ENCODE data around the gene SNX19.

The SNX19 gene

DNA sequence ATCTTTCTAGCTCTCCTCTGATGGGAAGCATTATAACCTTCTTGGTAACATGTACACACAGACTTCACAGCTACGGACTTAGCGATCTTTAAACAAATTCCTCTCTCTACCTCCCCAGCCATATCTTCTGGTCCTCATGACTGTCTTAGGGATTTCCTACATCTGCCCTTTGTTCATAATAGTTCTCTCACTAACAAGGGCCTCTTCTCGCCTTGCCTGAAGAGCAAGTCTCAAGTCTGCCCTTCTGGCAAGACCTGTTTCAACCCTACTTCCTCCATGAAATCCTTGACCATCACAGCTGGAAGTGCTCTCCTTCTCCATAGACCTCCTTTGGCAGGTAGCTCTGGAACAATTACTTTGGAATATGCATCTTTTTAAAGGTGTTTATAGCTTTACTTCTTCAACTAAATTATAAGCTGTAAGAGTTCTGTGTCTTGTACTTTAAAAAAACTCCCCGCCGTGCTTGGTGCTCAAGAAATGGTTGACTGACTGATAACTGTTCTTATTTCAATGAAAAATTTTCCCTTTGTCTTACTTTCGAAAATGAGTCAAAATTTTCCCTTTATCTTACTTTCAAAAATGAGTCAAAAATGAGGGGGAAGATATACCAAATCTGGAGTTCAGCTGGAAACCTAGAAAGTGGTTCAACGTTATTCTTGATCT is 34.7 kb downstream of the SNX19 start:
- TF ChIP-seq, protein P1, sequence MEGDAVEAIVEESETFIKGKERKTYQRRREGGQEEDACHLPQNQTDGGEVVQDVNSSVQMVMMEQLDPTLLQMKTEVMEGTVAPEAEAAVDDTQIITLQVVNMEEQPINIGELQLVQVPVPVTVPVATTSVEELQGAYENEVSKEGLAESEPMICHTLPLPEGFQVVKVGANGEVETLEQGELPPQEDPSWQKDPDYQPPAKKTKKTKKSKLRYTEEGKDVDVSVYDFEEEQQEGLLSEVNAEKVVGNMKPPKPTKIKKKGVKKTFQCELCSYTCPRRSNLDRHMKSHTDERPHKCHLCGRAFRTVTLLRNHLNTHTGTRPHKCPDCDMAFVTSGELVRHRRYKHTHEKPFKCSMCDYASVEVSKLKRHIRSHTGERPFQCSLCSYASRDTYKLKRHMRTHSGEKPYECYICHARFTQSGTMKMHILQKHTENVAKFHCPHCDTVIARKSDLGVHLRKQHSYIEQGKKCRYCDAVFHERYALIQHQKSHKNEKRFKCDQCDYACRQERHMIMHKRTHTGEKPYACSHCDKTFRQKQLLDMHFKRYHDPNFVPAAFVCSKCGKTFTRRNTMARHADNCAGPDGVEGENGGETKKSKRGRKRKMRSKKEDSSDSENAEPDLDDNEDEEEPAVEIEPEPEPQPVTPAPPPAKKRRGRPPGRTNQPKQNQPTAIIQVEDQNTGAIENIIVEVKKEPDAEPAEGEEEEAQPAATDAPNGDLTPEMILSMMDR (IDR thresholded peaks at IDR 0.05; ENCODE audit: low read depth, low read length) = no peak
- H3K4me3 ChIP-seq (ENCODE audit: low read depth, low read length) = no peak overlapping the region

GRCh38 chr11:130879836-130880235 is 36.4 kb downstream of the SNX19 start:
- TF ChIP-seq, protein P1 (IDR thresholded peaks at IDR 0.05; ENCODE audit: low read depth, low read length) = no peak
- H3K4me3 ChIP-seq (ENCODE audit: low read depth, low read length) = no peak overlapping the region

- TF ChIP-seq, protein P1 (IDR thresholded peaks at IDR 0.05; ENCODE audit: low read depth, low read length) = no peak
- H3K4me3 ChIP-seq (ENCODE audit: low read depth, low read length) = no peak overlapping the region
These were observed 39.1 kb downstream of the SNX19 start for GRCh38 chr11:130876931-130877915.

GRCh38 chr11:130876100-130876499 is 40.2 kb downstream of the SNX19 start:
- TF ChIP-seq, protein P1 (IDR thresholded peaks at IDR 0.05; ENCODE audit: low read depth, low read length) = no peak
- no peak overlapping the region for H3K4me3 ChIP-seq (ENCODE audit: low read depth, low read length)

- H3K4me3 ChIP-seq (ENCODE audit: low read depth, low read length) = no peak overlapping the region
- TF ChIP-seq, protein P1 (IDR thresholded peaks at IDR 0.05; ENCODE audit: low read depth, low read length) = no peak
These were observed 41.2 kb downstream of the SNX19 start for GRCh38 chr11:130874955-130875531.

- TF ChIP-seq, protein P1 (IDR thresholded peaks at IDR 0.05; ENCODE audit: low read depth, low read length) = no peak
- no peak overlapping the region for H3K4me3 ChIP-seq (ENCODE audit: low read depth, low read length)
These were observed 41.9 kb downstream of the SNX19 start for GRCh38 chr11:130874396-130874795.
